Stimulated activated CD8-positive, alpha-beta memory T cell treated with anti-CD3 and anti-CD28 coated beads, Interleukin-15, amount 100 ng/mL, for 1 hour (primary cell): ENCODE results near the gene BCL7A.
"Not testable (repeated sequence)": the region's sequence is repeated elsewhere in the genome, so short reads cannot be mapped to it uniquely, and the experiment has no call there.

Source experiments
- DNase-seq: peaks from one replicate; pipeline ENCODE4 v3.0.0-alpha.2; 2020; ENCODE audit warnings: low read depth

The BCL7A gene

DNA sequence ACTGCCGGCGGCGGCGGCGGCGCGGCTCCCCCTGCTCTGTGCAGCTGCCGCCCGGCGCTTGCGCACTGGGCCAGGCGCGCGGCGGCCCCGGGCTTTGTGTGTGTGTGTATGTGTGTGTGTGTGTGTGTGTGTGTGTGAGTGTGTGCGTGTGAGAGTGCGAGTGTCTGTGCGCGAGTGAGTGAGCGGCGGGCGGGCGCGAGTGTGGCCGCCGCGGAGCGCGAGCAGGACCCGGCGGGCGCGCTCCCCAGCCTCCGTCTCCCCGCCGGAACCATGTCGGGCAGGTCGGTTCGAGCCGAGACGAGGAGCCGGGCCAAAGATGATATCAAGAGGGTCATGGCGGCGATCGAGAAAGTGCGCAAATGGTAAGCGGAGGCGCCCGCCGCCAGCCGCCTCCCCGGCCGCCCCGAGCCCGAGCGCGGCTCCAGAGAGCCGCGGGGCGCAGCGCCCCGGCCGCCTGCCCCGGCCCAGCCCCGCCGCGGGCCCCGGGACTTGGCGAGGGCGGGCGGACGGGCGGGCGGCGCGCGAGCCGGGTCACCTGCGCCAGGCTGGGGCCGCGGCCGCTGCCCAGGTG lies at the start of gene BCL7A:
BCL7A (plus strand) TSS at position 63 of the 571 bp plus-strand sequence; CDS start at position 271, 208 bp downstream.
- DNase-seq: no peak

DNA sequence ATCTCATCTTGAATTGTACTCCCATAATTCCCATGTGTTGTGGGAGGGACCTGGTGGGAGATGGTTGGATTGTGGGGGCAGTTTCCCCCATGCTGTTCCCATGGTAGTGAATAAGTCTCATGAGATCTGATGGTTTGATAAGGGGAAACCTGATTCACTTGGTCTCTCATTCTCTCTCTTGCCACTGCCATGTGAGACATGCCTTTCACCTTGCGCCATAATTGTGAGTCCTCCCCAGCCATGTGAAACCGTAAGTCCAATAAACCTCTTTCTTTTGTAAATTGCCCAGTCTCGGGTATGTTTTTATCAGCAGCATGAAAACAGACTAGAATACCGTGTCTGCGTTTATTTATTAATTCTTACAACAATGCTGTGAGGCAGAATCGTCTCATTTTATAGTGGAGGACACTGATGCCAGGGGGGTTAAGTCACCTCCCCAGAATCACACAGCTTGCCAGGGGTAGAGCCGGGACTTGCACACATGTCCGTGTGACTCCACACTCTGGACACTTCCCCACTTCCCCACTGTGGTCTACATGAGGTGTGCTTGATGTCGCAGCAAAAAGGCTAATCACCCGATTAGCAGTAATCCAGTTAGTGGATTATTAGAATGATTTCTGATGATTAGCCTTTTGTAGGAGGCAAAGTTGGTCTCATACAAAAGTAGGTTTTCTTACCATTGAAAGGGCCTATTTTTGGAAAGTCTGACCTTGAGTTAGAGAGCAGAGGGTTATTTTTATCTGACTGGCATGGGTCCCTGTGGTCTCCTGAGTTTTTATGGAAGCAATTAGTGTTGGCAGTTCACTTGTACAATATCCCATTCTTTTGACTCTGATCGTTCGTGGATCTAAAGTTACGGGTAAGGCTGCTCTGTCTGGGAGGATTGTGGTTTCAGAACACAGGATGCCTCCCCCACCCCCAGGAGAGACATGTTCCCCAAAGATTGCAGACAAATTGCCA lies 47.4 kb upstream of the BCL7A start:
- no peak for DNase-seq

DNA sequence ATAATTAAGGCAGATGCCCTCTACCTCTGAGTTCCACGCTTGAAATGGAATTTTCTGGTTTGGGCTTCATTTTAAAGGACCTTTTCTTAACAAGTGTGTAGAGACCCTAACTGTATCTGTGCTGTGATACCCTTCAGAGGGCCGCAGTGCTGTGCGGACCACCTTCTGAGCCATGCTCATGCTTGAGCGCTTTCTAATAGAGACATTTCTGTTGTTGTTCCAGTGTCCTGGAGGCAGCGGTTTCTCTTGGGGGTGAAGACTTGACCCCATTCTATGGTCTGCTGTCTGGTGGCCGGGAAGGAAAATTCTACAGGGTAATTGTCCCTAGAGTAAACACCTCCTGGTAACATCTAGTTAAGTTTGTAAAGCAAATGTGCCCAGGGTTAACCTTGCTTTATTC lies 46.7 kb upstream of the BCL7A start:
- DNase-seq: no peak

DNA sequence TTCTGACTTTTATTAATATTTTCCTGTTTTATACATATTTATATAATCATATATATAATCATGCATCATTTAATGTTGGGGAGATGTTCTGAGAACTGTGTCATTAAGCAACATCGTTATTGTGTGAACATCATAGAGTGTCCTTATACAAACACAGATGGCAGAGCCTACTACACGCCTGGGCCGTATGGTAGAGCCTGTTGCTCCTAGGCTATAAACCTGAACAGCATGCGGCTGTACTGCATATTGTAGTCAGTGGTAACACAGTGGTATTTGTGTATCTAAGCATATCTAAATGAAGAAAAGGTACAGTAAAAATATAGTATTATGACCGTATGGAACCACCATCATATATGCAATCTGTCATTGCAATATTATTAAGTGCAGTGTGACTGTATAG lies 44.7 kb upstream of the BCL7A start:
- DNase-seq: no peak

DNA sequence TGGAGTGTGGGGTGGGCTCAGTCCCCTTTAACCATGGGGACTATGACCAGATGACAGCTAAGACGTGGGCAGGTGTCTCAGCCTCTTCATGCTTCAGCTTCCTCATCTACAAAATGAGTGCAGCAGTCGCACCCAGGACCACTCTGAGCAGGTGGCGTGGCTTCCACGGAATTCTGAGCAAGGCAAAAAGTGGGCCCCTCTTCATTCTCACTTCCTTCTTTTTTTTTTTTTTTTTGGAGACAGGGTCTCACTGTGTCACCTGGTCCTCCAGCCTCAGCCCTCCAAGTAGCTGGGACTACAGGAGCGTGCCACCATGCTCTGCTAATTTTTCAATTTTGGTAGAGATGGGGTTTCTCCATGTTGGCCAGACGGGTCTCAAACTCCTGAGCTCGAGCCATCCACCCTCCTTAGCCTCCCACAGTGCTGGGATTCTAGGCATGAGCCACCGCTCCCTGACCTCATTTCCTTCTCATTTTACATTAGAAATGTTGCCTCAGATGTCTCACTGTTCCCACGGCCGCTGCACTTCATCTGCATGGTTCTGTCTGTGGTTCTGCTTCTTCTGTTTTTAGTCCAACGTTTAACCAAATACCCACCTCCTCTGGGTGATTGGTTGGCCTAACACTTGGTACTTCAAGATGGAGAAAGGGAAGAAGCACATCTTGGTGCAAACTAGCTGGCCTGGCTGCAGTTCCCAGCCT lies 41.3 kb upstream of the BCL7A start:
- no peak for DNase-seq

DNA sequence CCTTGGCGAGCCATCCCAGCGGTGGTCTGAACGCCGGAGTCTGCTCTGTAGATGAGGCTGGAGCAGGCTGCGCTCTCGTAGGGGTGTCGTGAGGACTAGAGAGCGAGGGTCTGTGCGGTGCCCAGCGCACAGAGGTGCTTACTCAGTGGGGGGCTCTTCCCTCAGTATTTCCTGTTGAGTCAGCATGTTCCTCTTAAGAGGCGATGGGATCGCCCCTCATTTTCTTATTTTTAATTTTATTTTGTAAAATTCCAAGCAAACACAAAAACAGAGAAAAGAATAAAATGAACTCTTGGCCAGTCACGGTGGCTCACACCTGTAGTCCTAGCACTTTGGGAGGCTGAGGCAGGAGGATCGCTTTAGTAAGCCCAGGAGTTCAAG lies 40.8 kb upstream of the BCL7A start:
- no peak for DNase-seq

DNA sequence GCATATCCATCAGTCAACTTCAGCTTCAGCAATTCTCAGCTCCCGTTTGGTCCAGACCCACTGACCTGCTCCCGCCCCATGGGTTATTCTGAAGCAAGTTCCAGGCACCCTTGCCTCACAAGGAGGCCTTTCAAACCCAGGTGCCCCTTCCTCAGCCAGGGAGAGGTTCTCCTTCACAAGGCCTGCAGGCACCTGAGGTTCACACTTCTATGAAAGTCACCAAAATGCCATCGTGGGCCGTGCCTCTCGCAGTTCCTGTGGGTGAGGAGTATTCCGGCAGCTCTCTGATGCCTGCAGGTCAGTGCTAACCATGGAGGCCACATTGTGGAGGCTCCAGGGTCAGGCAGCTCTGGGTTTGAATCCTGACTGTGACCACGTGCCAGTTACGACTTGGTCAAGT lies 40.2 kb upstream of the BCL7A start:
- DNase-seq: no peak

DNA sequence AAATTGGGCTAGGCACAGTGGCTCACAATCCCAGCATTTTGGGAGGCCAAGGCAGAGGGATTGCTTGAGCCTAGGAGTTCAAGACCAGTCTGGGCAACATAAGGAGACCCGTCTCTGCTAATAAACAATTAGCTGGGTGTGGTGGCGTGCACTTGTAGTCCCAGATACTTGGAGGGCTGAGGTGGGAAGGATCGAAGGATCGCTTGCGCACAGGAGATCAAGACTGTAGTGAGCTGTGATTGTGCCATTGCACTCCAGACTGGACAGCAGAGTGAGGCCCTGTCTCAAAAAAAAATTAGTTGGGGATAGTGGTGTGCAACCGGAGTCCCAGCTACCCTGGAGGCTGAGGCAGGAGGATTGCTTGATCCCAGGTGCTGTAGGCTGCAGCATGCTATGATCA lies 38.7 kb upstream of the BCL7A start:
- no peak for DNase-seq

DNA sequence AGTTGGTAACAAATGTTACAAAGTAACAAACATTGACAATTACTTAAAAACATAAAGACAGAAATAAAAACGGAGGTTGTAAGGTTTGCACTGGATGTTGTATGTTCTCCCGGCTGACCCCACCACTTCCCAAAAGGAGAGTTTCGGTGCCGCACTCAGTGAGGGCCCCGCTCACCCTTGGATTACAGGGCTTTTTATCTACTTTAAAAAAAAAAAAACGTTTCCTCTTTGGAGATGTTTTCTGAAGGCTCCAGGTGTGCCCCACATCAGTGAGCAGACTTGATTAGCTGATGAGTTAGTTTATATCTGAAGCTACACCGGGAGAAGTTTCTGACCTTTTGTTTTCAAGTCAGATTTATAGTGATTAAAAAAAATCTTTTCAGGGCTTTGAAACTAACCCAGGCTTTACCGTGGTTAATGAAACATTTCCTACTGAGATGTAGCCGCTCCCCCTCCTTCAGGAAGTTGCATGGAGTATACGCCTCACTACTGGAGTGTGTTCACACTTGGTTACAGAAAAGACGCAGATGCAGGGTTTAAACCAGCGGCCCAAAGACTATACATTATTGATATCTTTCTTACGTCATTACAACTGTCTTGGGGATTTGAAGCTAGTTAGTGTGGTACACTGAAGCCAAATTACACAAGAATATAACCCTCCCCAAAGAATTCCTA lies 38.0 kb upstream of the BCL7A start:
- no peak for DNase-seq

DNA sequence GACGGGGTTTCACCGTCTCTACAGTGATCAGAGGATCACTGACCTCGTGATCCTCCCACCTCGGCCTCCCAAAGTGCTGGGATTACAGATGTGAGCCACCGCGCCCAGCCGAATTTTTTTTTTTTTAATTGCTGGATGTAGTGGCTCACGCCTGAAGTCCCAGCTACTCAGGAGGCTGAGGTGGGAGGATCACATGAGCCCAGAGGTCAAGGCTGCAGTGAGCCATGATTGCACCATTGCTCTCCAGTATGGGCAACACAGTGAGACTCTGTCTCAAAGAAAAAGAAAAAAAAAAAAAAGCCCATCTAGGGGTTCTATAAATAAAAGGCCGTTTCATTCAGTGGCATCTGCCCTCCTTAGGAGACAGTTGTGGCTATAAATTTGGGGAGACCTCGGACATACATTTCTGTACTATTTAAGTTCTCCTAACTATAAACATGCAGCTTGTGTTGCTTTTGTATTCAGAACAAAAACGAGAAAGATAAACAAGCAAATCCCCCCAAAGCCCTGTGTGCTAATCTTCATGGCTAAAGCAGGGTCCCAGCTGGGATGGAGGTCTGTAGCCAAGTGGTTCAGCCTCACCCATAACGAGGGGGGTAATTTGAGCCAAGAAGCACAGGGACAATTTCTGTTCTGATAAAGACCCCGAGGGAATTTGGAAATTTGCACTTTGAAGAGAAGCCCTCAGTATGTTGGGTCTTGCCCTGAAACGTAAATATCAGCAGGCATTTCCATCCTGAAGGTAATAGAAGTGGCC lies 35.0 kb upstream of the BCL7A start:
- no peak for DNase-seq

DNA sequence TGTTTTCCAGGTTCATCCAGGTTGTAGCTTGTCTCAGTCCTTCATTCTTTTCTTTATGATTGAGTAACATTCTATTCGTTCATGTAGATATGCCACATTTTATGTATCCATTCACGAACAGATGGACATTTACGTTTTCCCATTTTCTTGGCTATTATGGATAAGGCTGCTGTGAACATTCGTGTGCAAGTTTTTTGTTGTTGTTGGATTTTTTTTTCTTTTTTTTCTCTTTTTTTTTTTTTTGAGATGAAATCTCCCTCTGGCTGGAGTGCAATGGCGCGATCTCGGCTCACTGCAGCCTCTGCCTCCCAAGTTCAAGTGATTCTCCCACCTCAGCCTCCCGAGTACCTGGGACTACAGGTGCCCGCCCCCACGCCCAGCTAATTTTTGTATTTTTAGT lies 33.2 kb upstream of the BCL7A start:
- not testable (repeated sequence) for DNase-seq

DNA sequence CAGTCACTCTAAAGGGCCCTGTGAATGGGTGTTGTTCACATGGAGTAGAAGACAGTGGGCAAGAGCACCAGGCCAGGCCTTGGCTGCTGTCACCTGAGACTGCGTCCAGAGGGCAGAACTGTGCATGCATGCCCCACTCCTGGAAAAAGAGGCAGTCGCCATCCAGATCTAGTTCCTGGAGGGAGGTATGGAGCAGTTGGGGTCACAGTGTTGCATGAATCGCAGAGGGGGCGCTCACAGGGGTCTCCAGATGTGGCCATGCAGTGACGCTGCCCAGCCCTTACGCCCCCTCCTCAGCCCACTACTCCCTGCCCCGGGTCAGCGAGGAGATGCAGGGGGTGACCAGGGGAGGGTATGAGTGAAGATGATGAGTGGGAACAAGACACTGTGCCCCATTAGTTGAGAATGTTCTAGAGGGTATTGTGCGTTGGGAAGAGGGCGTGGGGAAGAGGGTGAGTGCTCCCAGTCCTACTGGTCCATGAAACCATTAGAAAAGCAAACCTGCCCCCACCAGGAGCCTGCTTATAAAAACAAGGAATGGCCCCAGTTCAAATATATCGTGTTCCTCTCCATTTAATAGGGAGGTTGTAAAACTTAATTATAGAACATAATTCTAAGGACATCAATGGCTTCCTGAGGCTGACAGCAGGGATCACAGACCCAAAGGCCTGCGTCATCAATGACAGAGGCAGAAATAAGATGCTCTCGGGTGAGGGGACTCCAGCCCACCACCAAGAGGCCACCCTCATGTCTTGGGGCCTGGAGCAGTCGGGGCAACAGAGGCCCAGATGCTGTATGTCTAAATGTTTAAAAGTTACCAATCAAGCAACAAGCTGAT lies 32.2 kb upstream of the BCL7A start:
- DNase-seq: no peak

DNA sequence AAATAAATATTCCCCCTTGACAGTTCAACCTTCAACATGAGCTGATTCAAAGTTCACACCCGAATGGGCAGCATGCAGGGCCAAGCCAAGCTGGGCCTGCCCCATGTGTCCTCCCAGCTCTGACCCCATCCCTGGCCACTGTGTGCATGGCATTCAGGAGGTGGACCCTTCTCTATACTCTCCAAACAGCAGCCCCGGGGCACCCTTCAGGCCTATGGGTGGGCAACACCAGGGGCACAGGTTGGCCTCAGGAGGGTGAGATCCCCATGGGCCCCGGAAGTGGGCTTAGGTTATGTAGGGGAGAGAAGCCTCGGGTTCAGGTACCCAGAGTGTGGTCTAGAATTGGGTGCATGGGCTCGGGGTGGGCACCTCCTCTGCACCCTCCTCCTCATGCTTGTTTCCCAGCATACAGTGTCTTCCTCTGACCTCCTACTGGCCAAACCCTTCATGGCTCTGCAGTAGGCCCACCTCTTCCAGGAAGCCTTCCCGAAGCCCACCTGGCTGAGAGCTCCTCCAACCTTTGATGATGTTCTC lies 31.5 kb upstream of the BCL7A start:
- no peak for DNase-seq

DNA sequence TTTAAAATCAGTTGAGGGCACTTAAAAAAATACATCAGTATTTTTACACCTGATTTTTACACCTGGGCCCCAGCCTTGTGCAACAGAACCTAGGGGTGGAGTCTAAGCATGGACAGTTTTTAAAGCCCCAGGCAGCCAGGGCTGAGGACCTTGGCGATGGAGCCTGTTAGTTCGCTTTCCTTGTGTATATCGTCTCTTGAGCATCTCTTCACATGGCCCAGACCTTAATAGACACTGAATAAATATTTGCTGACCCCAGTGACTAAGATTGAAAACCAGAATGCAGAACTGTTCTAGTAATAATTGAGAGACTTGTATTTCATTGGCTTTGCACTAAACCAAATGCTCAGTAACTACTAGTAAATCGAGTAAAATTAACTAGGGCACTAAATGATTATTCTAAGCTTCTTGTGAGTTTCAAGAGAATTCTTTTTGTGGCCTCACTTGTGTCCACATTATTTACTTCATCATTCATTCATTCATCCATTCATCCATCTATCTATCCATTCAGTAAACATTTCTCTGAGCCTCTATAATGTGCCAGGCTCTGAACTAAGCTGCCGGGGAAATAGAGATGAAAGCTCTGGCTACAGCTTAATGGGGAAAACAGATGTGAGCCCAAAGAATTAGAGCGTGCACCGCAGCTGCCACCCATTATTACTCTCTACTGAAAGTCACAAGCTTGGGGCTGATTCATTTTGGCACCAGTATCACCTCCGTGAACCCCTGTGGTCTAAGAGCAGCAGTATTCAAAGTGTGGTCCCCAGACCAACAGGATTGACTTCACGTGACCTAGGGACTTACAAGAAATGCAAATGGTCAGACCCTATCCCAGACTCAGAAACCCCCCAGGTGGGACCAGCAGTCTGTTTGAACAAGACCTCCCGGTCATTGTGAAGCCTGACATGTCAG lies 30.7 kb upstream of the BCL7A start:
- no peak for DNase-seq

DNA sequence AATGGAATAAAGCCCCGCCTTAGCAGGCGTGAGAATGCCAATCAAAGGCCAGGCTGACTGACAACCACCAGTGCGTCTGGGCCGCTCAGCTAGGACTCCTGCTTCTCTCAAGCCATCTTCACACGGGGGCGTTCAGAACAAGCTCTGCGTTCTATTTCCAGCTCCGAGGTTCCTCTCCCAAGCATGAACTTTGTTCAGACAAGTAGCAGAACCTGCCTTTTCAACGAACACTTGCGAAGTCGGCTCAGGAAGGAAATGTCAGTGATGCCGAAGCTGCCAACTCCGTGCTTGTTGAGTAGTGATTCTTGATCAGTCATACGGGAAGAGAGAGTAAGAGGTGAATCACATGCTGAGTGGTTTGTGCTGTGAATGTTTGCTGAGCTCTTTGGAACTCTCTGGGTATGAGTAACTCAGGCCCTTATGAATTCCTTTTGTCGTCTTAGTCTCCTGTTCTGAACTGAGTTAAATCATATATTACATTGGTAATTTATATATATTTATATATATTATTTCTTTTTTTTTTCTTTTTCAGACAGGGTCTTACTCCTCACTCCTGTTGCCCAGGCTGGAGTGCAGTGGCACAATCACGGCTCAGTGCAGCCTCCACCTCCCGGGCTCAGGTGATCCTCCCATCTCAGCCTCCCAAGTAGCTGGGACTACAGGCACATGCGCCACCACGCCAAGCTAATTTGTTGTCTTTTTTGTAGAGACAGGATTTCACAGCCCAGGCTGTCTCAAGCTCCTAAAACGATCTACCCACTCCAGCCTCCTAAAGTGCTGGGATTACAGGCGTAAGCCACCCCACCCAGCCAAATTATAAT lies 29.4 kb upstream of the BCL7A start:
- DNase-seq: no peak

DNA sequence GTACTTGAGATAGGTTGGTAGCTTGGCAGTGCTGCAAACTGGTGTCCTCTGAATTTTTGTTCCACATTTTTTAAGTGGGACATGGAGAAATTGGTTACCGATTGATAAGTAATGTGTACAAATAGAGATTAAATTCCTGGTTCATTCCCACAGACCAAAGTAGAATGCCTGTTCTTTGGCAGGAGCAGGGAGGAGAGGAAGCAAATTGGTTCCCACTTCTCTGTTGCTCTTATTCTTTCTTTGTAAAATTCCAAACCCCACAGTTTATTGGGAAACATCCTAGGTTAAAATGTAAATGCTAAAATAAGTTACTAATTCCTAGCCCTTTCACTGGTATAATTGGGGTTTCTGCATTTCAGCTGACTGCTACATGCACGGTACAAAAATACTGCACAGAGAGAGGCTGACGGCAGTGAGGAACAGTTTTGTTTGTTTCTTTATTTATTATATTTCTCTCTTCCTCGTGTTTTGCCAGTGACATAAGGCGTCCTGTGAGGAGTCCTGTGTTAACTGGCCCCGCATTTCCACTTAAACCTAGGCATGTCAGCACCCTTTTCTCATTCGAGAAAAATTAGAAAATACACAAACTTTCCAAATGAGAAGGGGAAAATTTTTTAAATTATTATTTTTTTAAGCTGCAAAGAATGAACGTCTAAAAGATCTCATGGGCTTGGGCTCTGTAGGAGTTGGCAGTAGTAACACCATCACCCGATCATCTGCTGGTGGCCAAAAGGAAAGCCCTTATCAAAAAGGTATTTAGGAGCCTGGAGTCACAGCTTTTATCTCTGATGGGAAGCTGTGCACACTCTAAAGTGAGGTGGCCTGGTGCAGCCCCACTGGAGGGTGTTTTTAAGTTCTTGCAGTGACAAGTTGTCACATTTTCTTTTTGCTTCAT lies 25.4 kb upstream of the BCL7A start:
- DNase-seq: no peak

DNA sequence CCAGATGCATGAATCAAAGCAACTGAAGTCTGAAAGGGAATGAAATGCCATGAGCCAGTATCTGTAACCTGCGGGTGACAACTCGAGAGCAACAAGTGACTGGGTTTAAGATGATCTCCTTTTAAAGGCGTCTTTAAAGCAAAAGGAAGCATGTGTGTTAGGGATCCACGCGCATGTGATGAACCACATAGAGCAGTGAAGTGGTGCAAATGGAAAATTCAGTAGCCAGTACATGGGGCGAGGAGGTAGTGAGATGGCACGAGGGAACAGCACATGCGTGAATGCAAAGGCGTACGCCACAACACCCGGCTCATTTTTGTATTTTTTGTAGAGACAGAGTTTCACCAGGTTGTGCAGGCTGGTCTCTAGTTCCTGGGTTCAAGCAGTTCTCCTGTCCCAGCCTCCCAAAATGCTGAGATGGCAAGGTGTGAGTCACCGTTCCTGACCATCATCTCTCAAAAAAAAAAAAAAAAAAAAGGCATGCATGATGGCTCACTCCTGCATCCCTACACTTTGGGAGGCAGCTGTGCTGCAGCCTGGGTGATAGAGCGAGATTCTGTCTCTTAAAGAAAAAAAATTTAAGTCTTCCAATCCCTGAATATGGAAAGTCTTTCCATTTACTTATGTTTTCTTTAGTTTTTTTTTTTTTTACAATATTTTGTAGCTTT lies 24.6 kb upstream of the BCL7A start:
- DNase-seq: no peak
